Liver (tissue), 3 donors: ENCODE results near the gene CARD14.

Experiments used
- CTCF ChIP-seq: fragments of 150-350 bp; IDR thresholded peaks from 2 replicates; pipeline ENCODE4 v1.5.1; 2017; ENCODE audit warnings: improper control_type of control experiment, low read depth, low read length; ENCODE audit not compliant: missing input control
- FOXA1 ChIP-seq: IDR thresholded peaks from 2 replicates; pipeline ENCODE4 v1.6.1; 2016; ENCODE audit warnings: antibody characterized with exemption
- RAD21 ChIP-seq, 2 donors: IDR thresholded peaks; 2 replicates each; pipeline ENCODE4 v1.6.1; 2016; ENCODE audit warnings: antibody characterized with exemption in 2 of 2, mild to moderate bottlenecking in 2 of 2
- TAF1 ChIP-seq: conservative IDR thresholded peaks from 2 replicates; pipeline ENCODE4 v1.6.1; 2016; ENCODE audit warnings: antibody characterized with exemption, mild to moderate bottlenecking
- donor health status: healthy.
- donor health status: healthy.

- TF ChIP-seq CTCF (no peak), RAD21 (IDR thresholded peaks at IDR 0.05) (no peak), FOXA1 (no peak), TAF1 (no peak)
Measured at GRCh38 chr17:80142929-80143328, 26.9 kb upstream of the CARD14 start.
